Fibroblast of skin of abdomen (primary cell): ENCODE results near the gene RAD51B.
"Not testable (repeated sequence)": the region's sequence is repeated elsewhere in the genome, so short reads cannot be mapped to it uniquely, and the experiment has no call there.

Experiments used
- DNase-seq: peaks from one replicate; pipeline ENCODE4 v3.0.0-alpha.2; 2013

RAD51B gene

GRCh38 chr14:67950386-67950785 is 130.8 kb downstream of the RAD51B start:
- DNase-seq = no peak

DNA sequence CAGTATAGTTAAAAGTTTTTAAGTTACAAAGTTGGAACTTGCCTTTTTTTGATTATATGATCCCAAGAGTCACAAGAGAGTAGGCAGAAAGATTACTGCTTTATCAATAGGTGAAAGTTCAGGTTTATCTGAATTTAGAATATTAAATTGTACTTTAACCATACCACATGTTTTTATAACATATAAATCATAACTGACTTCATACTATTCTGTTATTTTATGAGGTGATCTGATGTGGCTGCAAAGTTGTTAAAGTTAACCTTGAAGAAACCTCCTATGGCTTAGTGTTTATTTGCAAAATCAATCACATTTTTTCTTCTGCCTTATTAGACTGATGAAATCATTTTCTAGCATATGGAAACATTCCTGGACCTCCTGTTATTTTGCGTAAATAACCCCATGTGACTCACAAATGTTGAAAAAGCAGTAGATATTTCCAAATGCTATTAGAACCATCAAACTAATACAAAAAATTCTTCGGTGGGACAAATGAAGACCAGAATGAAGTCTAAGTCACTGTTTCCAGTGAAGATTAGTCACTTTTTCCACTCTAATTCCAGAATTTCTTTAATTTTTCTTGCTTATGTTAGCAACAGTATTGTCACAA is 132.1 kb downstream of the RAD51B start:
- peak; percentile 76 for DNase-seq

GRCh38 chr14:67952381-67952780 is 132.8 kb downstream of the RAD51B start:
- DNase-seq = no peak

DNA sequence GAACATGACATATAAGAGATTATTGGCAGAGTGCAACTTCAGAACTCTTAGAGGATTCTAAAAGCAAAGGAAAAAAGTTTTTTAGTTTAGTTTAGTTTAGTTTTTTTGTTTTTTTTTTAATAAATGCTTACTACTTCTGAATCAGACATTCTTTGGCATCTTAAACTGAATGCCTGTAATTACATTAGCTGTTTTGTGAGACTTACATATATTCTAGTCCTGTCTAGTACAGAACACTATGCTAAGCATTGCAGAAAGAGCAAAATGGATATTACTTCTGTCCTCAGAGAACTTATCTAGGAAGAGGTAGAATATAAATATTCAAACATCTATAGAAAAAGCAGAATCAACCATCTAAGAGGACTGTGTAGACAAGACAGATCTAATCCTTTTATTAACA is 133.2 kb downstream of the RAD51B start:
- peak; percentile 19 for DNase-seq

- DNase-seq = peak; percentile 57
These were observed 135.7 kb downstream of the RAD51B start for GRCh38 chr14:67955261-67955660.

GRCh38 chr14:67957946-67958345 is 138.4 kb downstream of the RAD51B start:
- no peak for DNase-seq

GRCh38 chr14:67961676-67962075 is 142.1 kb downstream of the RAD51B start:
- no peak for DNase-seq

DNA sequence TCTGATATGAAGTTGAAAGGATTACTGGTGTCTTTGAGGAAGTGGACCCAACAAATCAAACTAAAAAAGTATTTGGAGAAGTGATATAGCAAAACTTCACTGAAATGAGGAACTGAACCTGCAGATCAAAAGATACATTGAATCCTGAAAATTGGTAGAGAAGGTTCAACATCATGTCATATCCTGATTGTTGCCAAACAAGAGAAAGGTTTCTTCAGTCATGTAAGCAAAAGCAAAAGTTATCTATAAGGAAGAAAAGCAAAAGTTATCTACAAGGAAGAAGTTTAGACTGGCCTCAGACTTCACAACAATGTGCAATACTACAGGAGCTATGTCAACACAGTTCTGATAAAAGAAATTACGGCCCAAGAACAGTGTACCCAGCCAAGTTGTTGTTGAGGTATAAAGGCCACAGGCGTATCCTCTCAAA is 142.7 kb downstream of the RAD51B start:
- no peak for DNase-seq

DNA sequence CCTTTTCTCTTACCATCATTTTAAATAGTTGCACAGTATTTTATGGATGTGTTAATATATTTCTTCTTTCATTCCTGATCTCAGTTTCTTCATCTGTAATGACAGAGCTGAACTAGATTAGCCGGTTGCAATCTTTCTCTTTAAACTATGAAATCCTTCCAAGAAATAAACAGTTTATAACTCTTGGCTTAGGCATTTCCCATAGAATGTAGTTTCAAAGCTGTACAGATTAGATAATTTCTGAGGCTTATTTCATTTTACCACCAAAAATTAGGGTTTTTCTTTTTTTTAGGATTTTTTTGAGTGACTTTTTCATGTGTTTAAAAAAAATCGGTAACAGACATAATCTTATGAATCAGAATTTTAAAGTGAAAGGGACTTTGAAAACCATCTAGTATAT is 144.0 kb downstream of the RAD51B start:
- no peak for DNase-seq

DNA sequence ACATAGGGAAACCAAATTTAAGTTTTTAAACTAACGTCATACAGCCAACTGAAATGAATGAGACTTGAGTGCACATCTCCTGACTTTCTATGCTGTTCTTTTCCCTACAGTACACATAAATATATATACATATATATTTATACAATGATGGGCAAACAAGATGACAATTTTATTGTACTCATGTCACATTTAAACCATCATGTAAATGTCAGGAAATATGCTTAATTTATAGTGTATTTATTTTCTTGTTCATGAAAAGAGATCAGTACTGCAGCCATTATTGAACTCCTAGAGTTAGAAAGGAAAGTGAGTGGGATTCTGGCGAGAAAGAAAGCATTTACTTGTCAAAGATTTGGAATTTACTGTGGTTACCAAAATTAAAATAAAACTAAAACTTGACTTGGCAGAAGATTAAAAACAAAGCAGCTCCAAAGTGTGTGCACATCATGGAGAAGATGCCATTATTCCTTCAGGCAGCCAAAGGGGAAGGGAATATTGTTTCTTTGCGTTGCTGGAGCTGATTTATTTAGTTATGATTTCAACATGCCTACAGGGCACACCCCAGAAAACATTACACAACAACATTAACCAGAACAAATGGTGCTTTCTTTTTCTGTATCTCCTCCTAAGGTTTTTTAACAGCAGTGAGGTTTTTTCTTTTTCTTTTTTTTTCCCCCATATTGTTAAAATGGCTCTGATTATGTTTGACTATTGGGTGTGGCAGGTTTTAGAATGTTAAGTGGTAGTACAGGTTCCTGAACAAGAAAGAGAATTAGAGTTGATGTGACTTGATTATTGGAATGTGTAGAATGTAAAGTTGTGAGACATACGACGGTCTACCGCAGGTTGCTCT is 144.6 kb downstream of the RAD51B start:
- peak; percentile 51 for DNase-seq

DNA sequence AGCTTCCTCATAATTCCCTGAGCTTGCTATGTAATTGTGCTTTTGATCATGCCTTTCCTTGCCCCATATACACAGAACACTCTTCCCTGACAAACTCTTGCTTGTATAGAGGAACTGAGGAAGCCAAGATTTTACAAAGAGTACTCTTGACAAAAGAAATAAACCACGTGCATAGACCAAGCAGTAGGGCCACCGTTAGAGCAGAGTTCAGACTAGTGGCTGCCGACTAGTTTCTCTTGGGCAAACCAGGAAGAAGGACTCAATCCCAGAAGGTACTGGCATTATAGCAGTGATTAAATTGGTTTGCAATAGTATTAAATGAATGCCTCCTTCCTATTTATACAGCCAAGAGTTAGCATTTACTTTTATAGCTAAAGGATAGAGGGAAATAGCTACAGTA is 146.1 kb downstream of the RAD51B start:
- no peak for DNase-seq

DNA sequence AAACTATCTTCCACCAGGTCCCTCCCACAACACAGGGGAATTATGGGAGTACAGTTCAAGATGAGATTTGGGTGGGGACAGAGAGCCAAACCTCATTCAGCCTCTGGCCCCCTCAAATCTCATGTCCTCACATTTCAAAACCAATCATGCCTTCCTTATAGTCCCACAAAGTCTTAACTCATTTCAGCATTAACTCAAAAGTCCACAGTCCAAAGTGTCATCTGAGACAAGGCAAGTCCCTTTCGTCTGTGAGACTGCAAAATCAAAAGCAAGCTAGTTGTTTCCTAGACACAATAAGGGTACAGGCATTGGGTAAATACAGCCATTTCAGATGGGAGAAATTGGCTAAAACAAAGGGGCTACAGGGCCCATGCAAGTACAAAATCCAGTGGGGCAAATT is 147.6 kb downstream of the RAD51B start:
- DNase-seq = no peak

DNA sequence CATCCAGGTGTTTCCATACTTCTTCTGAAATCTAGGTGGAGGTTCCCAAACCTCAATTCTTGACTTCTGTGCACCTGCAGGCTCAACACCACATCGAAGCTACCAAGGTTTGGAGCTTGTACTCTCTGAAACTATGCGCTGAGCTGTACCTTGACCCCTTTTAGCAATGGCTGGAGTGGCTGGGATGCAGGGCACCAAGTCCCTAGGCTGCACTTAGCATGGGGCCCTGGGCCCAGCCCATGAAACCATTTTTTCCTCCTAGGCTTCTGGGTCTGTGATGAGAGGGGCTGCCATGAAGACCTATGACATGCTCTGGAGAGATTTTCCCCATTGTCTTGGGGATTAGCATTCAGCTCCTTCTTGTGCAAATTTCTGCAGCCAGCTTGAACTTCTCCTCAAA is 148.4 kb downstream of the RAD51B start:
- not testable (repeated sequence) for DNase-seq

DNA sequence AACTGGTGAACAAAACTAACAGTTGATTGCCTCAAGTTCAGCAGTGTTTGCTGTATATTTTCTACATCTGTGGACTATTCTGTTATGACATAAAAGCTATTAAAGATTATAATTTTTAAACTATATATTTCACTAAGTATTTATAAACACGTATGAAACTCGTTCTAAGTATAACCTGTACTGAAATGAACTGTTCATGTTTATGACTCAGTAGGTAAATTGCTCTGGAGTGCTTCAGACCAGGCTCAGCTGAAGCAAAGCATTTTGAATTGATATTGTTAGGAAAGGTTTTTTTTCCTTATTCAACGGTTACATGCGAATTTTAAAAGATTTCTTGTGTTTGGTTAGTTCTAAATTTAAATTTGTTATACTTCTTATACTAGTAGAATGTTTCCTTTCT is 151.3 kb downstream of the RAD51B start:
- no peak for DNase-seq

DNA sequence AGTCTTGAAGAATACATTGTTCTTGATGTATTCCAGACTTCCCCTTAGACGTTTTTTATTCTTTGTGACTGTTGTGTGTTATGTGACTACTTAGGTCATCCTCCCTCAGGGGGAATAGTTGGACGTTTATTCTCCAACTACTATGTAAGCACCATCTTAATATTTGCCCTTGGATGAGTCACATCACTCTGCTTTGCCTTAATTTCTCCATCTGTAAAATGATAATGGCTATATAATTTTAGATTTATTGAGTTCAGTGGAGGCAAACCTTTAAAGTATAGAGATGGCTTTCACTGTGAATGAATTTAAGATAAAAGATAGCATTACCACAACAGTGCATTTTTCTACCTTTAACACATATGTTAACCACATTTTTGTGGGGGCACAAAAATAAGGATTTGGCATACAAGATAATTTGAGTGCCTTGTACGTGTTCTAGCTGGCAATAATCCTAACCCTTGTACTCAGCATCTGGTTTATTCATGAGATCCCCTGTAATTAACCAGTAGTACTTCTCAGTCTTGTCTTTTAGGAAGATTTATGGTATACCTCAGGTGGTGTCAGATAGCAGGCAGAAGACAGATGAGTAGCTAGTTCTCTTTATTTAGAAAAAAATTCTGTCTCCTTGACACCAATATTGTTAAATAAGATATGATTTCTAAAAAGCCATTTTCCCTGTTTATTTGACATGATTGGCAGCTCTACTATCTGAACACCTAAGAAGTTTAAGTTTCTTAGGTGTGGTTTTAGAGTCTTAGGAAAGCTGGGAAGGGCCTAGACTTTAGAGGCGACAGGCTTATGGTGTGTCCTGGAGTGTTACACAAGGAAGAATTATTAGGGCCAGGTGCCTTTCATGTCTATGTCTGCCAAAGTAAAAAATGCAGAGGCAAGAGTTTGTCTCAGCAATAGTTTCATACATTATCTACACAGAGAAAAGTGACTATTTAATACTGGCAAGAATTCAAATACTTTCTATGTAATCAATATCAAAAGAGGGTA is 152.3 kb downstream of the RAD51B start:
- DNase-seq = peak; percentile 35

DNA sequence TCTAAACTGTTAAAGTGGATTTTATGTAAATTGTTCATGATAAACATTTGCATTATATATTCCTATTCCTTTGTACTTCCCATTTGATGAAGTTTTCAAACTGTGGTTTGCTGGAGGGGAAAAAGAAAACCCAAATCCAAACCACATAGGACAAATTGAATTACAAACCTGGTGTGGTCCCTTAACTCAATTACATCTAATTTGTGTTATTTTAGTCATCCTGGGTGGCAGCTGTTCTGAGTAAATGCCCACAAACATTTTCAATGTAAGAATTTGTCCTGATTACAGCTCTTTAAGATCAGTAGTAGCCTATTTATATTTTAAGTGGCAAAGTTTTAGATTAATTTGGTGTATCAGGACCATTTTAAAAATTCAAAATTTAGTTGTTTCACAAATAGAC is 153.9 kb downstream of the RAD51B start:
- no peak for DNase-seq

DNA sequence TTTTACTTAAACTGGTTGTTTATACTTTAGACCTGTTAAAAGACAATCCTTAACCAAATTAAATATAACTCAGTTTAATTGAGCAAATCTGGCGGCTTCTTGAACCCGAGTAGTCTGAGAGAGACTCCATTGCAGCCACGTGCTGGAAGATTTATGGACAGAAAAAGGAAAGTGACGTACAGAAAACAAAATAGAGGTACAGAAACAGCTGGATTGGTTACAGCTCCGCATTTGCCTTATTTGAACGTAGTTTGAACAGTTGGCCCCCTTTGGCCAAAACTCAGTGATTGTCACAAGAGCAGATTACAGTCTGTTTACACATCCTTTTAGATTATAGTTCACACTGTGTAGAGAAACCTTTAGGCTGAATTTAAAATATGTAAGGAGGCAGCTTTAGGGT is 155.9 kb downstream of the RAD51B start:
- no peak for DNase-seq

DNA sequence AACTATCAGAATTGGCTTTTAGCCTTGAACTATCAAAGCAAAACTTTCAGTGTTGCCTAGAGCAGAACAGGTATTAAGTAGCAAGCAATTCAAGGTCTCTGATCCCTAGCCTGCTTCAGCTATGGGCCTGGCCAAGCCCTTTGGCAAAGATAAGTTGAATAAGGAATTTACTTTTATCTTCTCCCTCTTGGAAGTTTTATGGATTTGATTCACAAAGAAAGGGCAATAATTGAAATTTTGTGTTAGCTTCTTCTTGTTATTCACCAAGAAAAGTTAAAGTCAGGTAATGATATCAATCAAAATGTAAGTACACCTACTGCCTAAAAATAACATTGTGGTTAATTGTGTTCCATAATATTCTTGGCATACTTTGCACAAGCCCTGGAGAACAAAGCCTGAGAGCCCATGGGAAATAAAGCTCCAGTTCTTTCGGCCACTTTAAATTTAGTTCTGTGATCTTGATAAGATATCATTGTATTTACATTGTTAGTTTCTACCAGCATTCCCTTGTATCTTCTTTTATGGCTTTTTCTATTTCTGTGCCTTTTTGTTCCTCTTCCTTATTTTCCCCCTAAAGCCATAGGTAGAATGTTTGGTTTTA is 158.0 kb downstream of the RAD51B start:
- no peak for DNase-seq

DNA sequence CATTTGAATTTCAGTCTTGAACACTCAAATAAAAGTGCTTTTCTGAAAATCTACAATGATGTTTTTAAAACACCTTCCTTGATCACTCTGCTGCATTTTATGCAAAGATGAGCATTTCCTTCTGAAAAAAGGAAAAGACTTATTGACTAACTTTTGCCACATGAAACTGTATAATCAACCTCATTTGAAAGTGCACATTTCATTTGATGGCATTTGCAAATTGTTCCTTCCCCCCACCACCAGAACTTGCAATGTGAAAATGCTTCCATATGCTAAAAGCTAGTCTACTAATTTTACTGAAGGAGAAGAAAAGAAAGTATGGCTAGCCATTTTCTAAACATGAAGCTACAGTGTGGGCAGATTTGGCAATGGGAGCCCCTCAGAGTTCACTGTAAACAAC is 159.2 kb downstream of the RAD51B start:
- DNase-seq = no peak

- peak; percentile 57 for DNase-seq
These were observed 163.4 kb downstream of the RAD51B start for GRCh38 chr14:67982711-67983608.

DNA sequence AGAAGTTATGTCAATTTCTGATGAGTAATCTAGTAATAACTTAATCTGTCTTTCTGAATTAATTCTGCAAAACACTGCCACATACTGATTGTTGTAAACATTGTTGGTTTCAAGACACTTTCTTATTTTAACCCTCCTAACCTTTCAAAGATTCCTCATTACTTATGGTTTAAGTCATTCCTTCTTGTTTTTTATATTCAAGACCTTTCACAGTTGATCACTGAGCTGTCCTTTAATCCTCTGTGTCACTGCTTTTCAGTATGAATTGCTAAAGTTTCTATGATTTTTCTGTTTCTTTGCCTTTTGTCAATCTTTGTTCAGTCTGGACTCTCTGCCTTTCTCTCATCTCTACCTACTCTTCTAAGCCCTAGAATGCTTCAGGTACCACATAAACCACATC is 164.7 kb downstream of the RAD51B start:
- DNase-seq = no peak
